ENCODE results near the gene RHOU.

RHOU gene

GRCh38 chr1:228750915-228751314, 15.6 kb downstream of the RHOU start:
- TF ChIP-seq CTCF (IDR thresholded peaks at IDR 0.05; ENCODE audit: control insufficient read depth, extremely low read depth, insufficient read depth), result no peak
- DNase-seq (ENCODE audit: low read depth), result no peak
- no peak overlapping the region for H3K4me3 ChIP-seq (ENCODE audit: low read depth, low read length)

GRCh38 chr1:228751360-228752098, 16.2 kb downstream of the RHOU start:
- DNase-seq (ENCODE audit: low read depth), result no peak
- no peak overlapping the region for H3K4me3 ChIP-seq (ENCODE audit: low read depth, low read length)
- no peak for TF ChIP-seq CTCF (IDR thresholded peaks at IDR 0.05; ENCODE audit: control insufficient read depth, extremely low read depth, insufficient read depth)

- DNase-seq (ENCODE audit: low read depth), result no peak
- no peak for TF ChIP-seq CTCF (IDR thresholded peaks at IDR 0.05; ENCODE audit: control insufficient read depth, extremely low read depth, insufficient read depth)
- no peak overlapping the region for H3K4me3 ChIP-seq (ENCODE audit: low read depth, low read length)
These were observed 17.0 kb downstream of the RHOU start for GRCh38 chr1:228752258-228752657.

GRCh38 chr1:228752675-228753265, 17.5 kb downstream of the RHOU start:
- DNase-seq (ENCODE audit: low read depth), result no peak
- H3K4me3 ChIP-seq (ENCODE audit: low read depth, low read length), result no peak overlapping the region
- TF ChIP-seq CTCF (IDR thresholded peaks at IDR 0.05; ENCODE audit: control insufficient read depth, extremely low read depth, insufficient read depth), result no peak

- DNase-seq (ENCODE audit: low read depth), result no peak
- TF ChIP-seq CTCF (IDR thresholded peaks at IDR 0.05; ENCODE audit: control insufficient read depth, extremely low read depth, insufficient read depth), result no peak
- no peak overlapping the region for H3K4me3 ChIP-seq (ENCODE audit: low read depth, low read length)
These were observed 18.0 kb downstream of the RHOU start for GRCh38 chr1:228753287-228753686.

GRCh38 chr1:228753786-228754360, 18.6 kb downstream of the RHOU start:
- no peak for TF ChIP-seq CTCF (IDR thresholded peaks at IDR 0.05; ENCODE audit: control insufficient read depth, extremely low read depth, insufficient read depth)
- H3K4me3 ChIP-seq (ENCODE audit: low read depth, low read length), result no peak overlapping the region
- no peak for DNase-seq (ENCODE audit: low read depth)

All from LNCaP clone FGC (cell line).